NCI-H2171 (cell line): ENCODE results near the gene TALDO1.

Experiments used
- DNase-seq: peaks from one replicate; lab custom pipeline; 2025; lab: John Stamatoyannopoulos, UW

Gene TALDO1

GRCh38 chr11:747158-748006 is at the start of gene TALDO1:
TSS of gene TALDO1 (plus strand) at chr11:747464. CDS start at chr11:747482, 18 bp downstream.
- peak; percentile 69 for DNase-seq

GRCh38 chr11:697811-698311 is 49.4 kb upstream of the TALDO1 start:
- DNase-seq: no peak

GRCh38 chr11:698493-699115 is 48.7 kb upstream of the TALDO1 start:
- DNase-seq: no peak

- DNase-seq: no peak
Measured at GRCh38 chr11:699116-699508, 48.2 kb upstream of the TALDO1 start.

- DNase-seq: no peak
Measured at GRCh38 chr11:699753-700152, 47.5 kb upstream of the TALDO1 start.

GRCh38 chr11:701741-702461 is 45.4 kb upstream of the TALDO1 start:
- DNase-seq: no peak

GRCh38 chr11:702462-703461 is 44.5 kb upstream of the TALDO1 start:
- DNase-seq: no peak

- no peak for DNase-seq
Measured at GRCh38 chr11:703506-703905, 43.8 kb upstream of the TALDO1 start.

GRCh38 chr11:704228-704674 is 43.0 kb upstream of the TALDO1 start:
- DNase-seq: no peak

GRCh38 chr11:704781-705645 is 42.3 kb upstream of the TALDO1 start:
- DNase-seq: no peak

GRCh38 chr11:705646-706438 is 41.4 kb upstream of the TALDO1 start, which contains the start of gene EPS8L2:
TSS of gene EPS8L2 (plus strand) at chr11:706231. CDS start at chr11:709408, 3,177 bp downstream.
- DNase-seq: no peak

- DNase-seq: no peak
Measured at GRCh38 chr11:706439-706956, 40.8 kb upstream of the TALDO1 start.

GRCh38 chr11:706957-707816 is 40.1 kb upstream of the TALDO1 start:
- DNase-seq: no peak

- DNase-seq: no peak
Measured at GRCh38 chr11:707817-708420, 39.3 kb upstream of the TALDO1 start.

- no peak for DNase-seq
Measured at GRCh38 chr11:708511-708910, 38.8 kb upstream of the TALDO1 start.

- no peak for DNase-seq
Measured at GRCh38 chr11:709109-709997, 37.9 kb upstream of the TALDO1 start.

- DNase-seq: no peak
Measured at GRCh38 chr11:714436-714835, 32.8 kb upstream of the TALDO1 start.
